Caco-2 (cell line): ENCODE measurements around the gene TGFBRAP1. TPM values are rescaled to one million over a fixed set of nuclear protein-coding genes. Genes with fewer than 3 reads are reported as not detected.

Source experiments
- BruUV-seq: library from RNA; stranded (reverse); fragments of 400-500 nt; replicated peaks from 2 replicates; lab custom pipeline; 2021; lab: Mats Ljungman, UMichigan
- CTCF ChIA-PET: fragments of 300-600 bp; sonication (Branson Sonifier 250); formaldehyde crosslinking; loops from one replicate; lab custom pipeline; 2022; ENCODE audit warnings: antibody characterized with exemption; lab: Charles Lee
- POLR2A ChIA-PET: fragments of 300-600 bp; sonication (Branson Sonifier 250); formaldehyde crosslinking; loops from one replicate; lab custom pipeline; 2022; ENCODE audit warnings: antibody characterized with exemption; lab: Charles Lee
- DNase-seq, 2 experiments: peaks; one replicate each; pipeline versions ENCODE4 v3.0.0 to v3.0.0-alpha.2; 2020 to 2022
- H3K27me3 ChIP-seq: replicated peaks from 2 replicates; pipeline ENCODE4 v1.6.0; 2011; ENCODE audit warnings: low read length; ENCODE audit not compliant: control insufficient read depth, insufficient read depth
- H3K36me3 ChIP-seq: 2 replicates; pipeline ENCODE4 v1.5.1; 2011; ENCODE audit warnings: low read length; ENCODE audit not compliant: control insufficient read depth, insufficient read depth
- H3K4me1 ChIP-seq: fragments of 250-450 bp; sonication (Bioruptor Pico); 2 replicates; pipeline ENCODE4 v1.5.1; 2020; ENCODE audit warnings: mild to moderate bottlenecking
- H3K4me3 ChIP-seq: 2 replicates; pipeline ENCODE4 v1.5.1; 2011; ENCODE audit warnings: low read depth, mild to moderate bottlenecking, control low read depth, low read length
- H3K9me3 ChIP-seq: fragments of 250-450 bp; sonication (Bioruptor Pico); 2 replicates; pipeline ENCODE4 v1.5.1; 2020; ENCODE audit warnings: mild to moderate bottlenecking, moderate library complexity
- H3K27ac Mint-ChIP-seq: one replicate; pipeline ENCODE4 v1.8.0; 2022; ENCODE audit warnings: mixed read lengths; ENCODE audit not compliant: unreplicated experiment
- H3K27me3 Mint-ChIP-seq: one replicate; pipeline ENCODE4 v1.8.0; 2022; ENCODE audit warnings: mixed read lengths; ENCODE audit not compliant: insufficient read depth, unreplicated experiment
- H3K36me3 Mint-ChIP-seq: one replicate; pipeline ENCODE4 v1.8.0; 2022; ENCODE audit warnings: mild to moderate bottlenecking, mixed read lengths; ENCODE audit not compliant: insufficient read depth, unreplicated experiment
- H3K4me1 Mint-ChIP-seq: one replicate; pipeline ENCODE4 v1.8.0; 2022; ENCODE audit warnings: low read depth, mixed read lengths; ENCODE audit not compliant: unreplicated experiment
- H3K4me3 Mint-ChIP-seq: one replicate; pipeline ENCODE4 v1.8.0; 2022; ENCODE audit warnings: mild to moderate bottlenecking, moderate library complexity, mixed read lengths; ENCODE audit not compliant: unreplicated experiment
- H3K9me3 Mint-ChIP-seq: one replicate; pipeline ENCODE4 v1.8.0; 2022; ENCODE audit warnings: mixed read lengths; ENCODE audit not compliant: unreplicated experiment
- CTCF ChIP-seq, 2 experiments: fragments of 200-600 bp in 1 of 2; IDR thresholded peaks; 1 replicate in 1 of 2; 2 replicates in 1 of 2; pipeline versions ENCODE4 v1.5.1 to v1.8.0; 2011 to 2022; ENCODE audit warnings: antibody characterized with exemption in 1 of 2, control low read depth in 1 of 2, inconsistent platforms in 1 of 2, low read depth in 1 of 2, low read length in 1 of 2, mild to moderate bottlenecking in 1 of 2, moderate library complexity in 1 of 2; ENCODE audit not compliant: insufficient read depth in 1 of 2, severe bottlenecking in 1 of 2, unreplicated experiment in 1 of 2
- intact Hi-C: fragments of 100-400 bp; cut with micrococcal nuclease; formaldehyde crosslinking; loops from one replicate; pipeline ENCODE4 v1.10.0; 2022; ENCODE audit not compliant: unreplicated experiment
- total RNA-seq: library from RNA; stranded (reverse); gene quantifications from 2 replicates; pipeline ENCODE4 v1.2.3, GENCODE V29; 2022

TGFBRAP1 gene
- total RNA-seq, 1 experiment from 2014 or later = 26.0 TPM

GRCh38 chr2:105369777-105370690 is 40.5 kb upstream of the TGFBRAP1 start:
- Histone ChIP-seq H3K4me3 (no peak overlapping the region), H3K27me3 (no peaks in the 10 kb centered on the region), H3K4me1 (peaks cover 3% of the 10 kb centered on the region), H3K9me3 (no peaks in the 10 kb centered on the region), H3K36me3 (no peaks in the 10 kb centered on the region; the same call in 1 of the 2 replicates)
- TF ChIP-seq CTCF (IDR thresholded peaks at IDR 0.05; ENCODE audit: insufficient read depth in 1 of 2, low read depth in 1 of 2, low read length in 1 of 2, severe bottlenecking in 1 of 2, unreplicated experiment in 1 of 2) = peak; percentile 72 to 75
- Mint-ChIP-seq H3K27me3 (no peaks in the 10 kb centered on the region), H3K27ac (peak overlapping the region; percentile 47), H3K4me1 (peaks cover 12% of the 10 kb centered on the region), H3K4me3 (no peak overlapping the region), H3K36me3 (peaks cover 71% of the 10 kb centered on the region), H3K9me3 (no peaks in the 10 kb centered on the region)
- ChIA-PET POLR2A (no interaction called here), CTCF (interaction anchor here (0.9 kb wide), 2 partner anchors 28 to 149 kb away, joined by 3 read pairs; partner anchors contain the start of gene FHL2)
- peak; percentile 74 to 77 for DNase-seq
- no TSS peak for BruUV-seq
- intact Hi-C loops = loop anchor here (1.0 kb wide), 2 partner anchors 151 to 175 kb away; no protein-coding TSS in a partner anchor

GRCh38 chr2:105368759-105369408 is 39.3 kb upstream of the TGFBRAP1 start:
- H3K27ac Mint-ChIP-seq = no peak overlapping the region
- POLR2A ChIA-PET = no interaction called here
- Histone ChIP-seq H3K4me3 (no peak overlapping the region), H3K9me3 (no peaks in the 10 kb centered on the region), H3K27me3 (no peaks in the 10 kb centered on the region), H3K4me1 (0 out of 2 replicates have a peak, but pooled peaks cover 3% of the 10 kb centered on the region), H3K36me3 (no peaks in the 10 kb centered on the region; the same call in 1 of the 2 replicates)
- intact Hi-C loops = loop anchor here (1.0 kb wide), 1 partner anchor 152 kb away; no protein-coding TSS in a partner anchor
- no TSS peak for BruUV-seq
- no peaks in the 10 kb centered on the region for H3K27me3 Mint-ChIP-seq
- no peaks in the 10 kb centered on the region for H3K9me3 Mint-ChIP-seq
- no peak overlapping the region for H3K4me3 Mint-ChIP-seq
- no peak for DNase-seq
- CTCF ChIA-PET = interaction anchor here (0.9 kb wide), 1 partner anchor 30 kb away, joined by 3 read pairs; the partner anchor contains the start of gene FHL2
- peaks cover 63% of the 10 kb centered on the region for H3K36me3 Mint-ChIP-seq
- no peak for TF ChIP-seq CTCF (IDR thresholded peaks at IDR 0.05; ENCODE audit: insufficient read depth in 1 of 2, low read depth in 1 of 2, low read length in 1 of 2, severe bottlenecking in 1 of 2, unreplicated experiment in 1 of 2)
- peaks cover 12% of the 10 kb centered on the region for H3K4me1 Mint-ChIP-seq

- no TSS peak for BruUV-seq
These were observed 35.7 kb upstream of the TGFBRAP1 start for GRCh38 chr2:105365206-105365605.

More at GRCh38 chr2:105365206-105365605, 35.7 kb upstream of the TGFBRAP1 start:
- ChIA-PET CTCF (no interaction called here), POLR2A (no interaction called here)
- Mint-ChIP-seq H3K4me3 (no peak overlapping the region), H3K9me3 (no peaks in the 10 kb centered on the region), H3K36me3 (peaks cover 73% of the 10 kb centered on the region), H3K27me3 (no peaks in the 10 kb centered on the region), H3K27ac (no peak overlapping the region), H3K4me1 (peaks cover 11% of the 10 kb centered on the region)
- DNase-seq = no peak
- 0 out of 2 replicates have a peak, but pooled peaks cover 3% of the 10 kb centered on the region for H3K4me1 ChIP-seq
- intact Hi-C loops = no loop called here
- H3K36me3 ChIP-seq = no peaks in the 10 kb centered on the region; the same call in 1 of the 2 replicates
- no peak for TF ChIP-seq CTCF (IDR thresholded peaks at IDR 0.05; ENCODE audit: insufficient read depth in 1 of 2, low read depth in 1 of 2, low read length in 1 of 2, severe bottlenecking in 1 of 2, unreplicated experiment in 1 of 2)
- no peaks in the 10 kb centered on the region for H3K9me3 ChIP-seq
- no peaks in the 10 kb centered on the region for H3K27me3 ChIP-seq
- H3K4me3 ChIP-seq = no peak overlapping the region
